GM12878 (cell line): Measurements from ENCODE around the gene LRRC8B. TPM values are rescaled to one million over a fixed set of nuclear protein-coding genes. Genes with fewer than 3 reads are reported as not detected.

Experiments
- ATAC-seq: fragments of 200-7000 bp; cut with Tn5 transposase; 3 replicates; pipeline ENCODE4 v1.9.1; 2020; ENCODE audit warnings: mild to moderate bottlenecking, moderate library complexity
- BruUV-seq: library from RNA; stranded (reverse); fragments of 400-500 nt; replicated peaks from 2 replicates; lab custom pipeline; 2021; lab: Mats Ljungman, UMichigan
- CTCF ChIA-PET: fragments of 300-600 bp; sonication (Branson Sonifier 250); formaldehyde crosslinking; extraction: SDS; loops from one replicate; lab custom pipeline; 2021; ENCODE audit warnings: inconsistent platforms; lab: Yijun Ruan, JAX
- POLR2A ChIA-PET: fragments of 350-600 bp; formaldehyde crosslinking; extraction: SDS; loops from one replicate; lab custom pipeline; 2021; ENCODE audit warnings: inconsistent platforms; lab: Charles Lee
- RAD21 ChIA-PET: fragments of 300-600 bp; sonication (Branson Sonifier 250); formaldehyde crosslinking; loops from one replicate; lab custom pipeline; 2023; ENCODE audit warnings: antibody characterized with exemption; ENCODE audit not compliant: unreplicated experiment; lab: Charles Lee
- SMC1A ChIA-PET: fragments of 300-600 bp; sonication (Branson Sonifier 250); formaldehyde crosslinking; loops from one replicate; lab custom pipeline; 2023; ENCODE audit not compliant: unreplicated experiment, uncharacterized antibody; lab: Charles Lee
- DNase-seq: peaks from one replicate; pipeline ENCODE4 v3.0.0-alpha.2; 2011; ENCODE audit warnings: low read depth, low spot score
- FAIRE-seq: peaks from 3 replicates; lab custom pipeline; 2011; peaks lifted over from hg19 to GRCh38; lab: Jason Lieb, UNC
- H2AFZ ChIP-seq: 2 replicates; pipeline ENCODE4 v1.6.0; 2011; ENCODE audit warnings: low read depth, low read length, control low read depth; ENCODE audit not compliant: control insufficient read depth
- H3K27ac ChIP-seq: 2 replicates; pipeline ENCODE4 v1.5.1; 2011; ENCODE audit warnings: control low read depth; ENCODE audit not compliant: control insufficient read depth, insufficient read depth
- H3K27me3 ChIP-seq, 2 experiments: replicated peaks in 1 of 2; 2 replicates each; pipeline versions ENCODE4 v1.6.0 to v1.6.1; 2011; ENCODE audit warnings: low read length in 1 of 2; ENCODE audit not compliant: control insufficient read depth in 2 of 2, insufficient read depth in 2 of 2
- H3K36me3 ChIP-seq, 2 experiments: 2 replicates each; pipeline ENCODE4 v1.5.1; 2011; ENCODE audit warnings: low read length in 1 of 2; ENCODE audit not compliant: control insufficient read depth in 2 of 2, insufficient read depth in 2 of 2
- H3K4me1 ChIP-seq: 2 replicates; pipeline ENCODE4 v1.6.1; 2011; ENCODE audit warnings: mild to moderate bottlenecking, low read length, moderate library complexity, mixed read lengths; ENCODE audit not compliant: control insufficient read depth, insufficient read depth
- H3K4me2 ChIP-seq: 2 replicates; pipeline ENCODE4 v1.6.0; 2011; ENCODE audit warnings: control low read depth; ENCODE audit not compliant: control insufficient read depth, insufficient read depth
- H3K4me3 ChIP-seq: fragments of 200-600 bp; sonication (generic); 2 replicates; pipeline ENCODE4 v1.5.1; 2016
- H3K79me2 ChIP-seq: 2 replicates; pipeline ENCODE4 v1.6.0; 2011; ENCODE audit warnings: low read length; ENCODE audit not compliant: control insufficient read depth, insufficient read depth
- H3K9ac ChIP-seq: 2 replicates; pipeline ENCODE4 v1.8.0; 2011; ENCODE audit warnings: low read length, control low read depth, mixed read lengths; ENCODE audit not compliant: control insufficient read depth, insufficient read depth
- H3K9me3 ChIP-seq: replicated peaks from 3 replicates; pipeline ENCODE4 v1.5.1; 2011; ENCODE audit warnings: mild to moderate bottlenecking, low read length; ENCODE audit not compliant: control insufficient read depth, insufficient read depth
- H4K20me1 ChIP-seq: 2 replicates; pipeline ENCODE4 v1.6.0; 2011; ENCODE audit not compliant: control insufficient read depth, insufficient read depth
- JUNB ChIP-seq: IDR thresholded peaks from 2 replicates; pipeline ENCODE4 v1.6.1; 2016; ENCODE audit warnings: antibody characterized with exemption, mild to moderate bottlenecking
- NFIC ChIP-seq: IDR thresholded peaks from 2 replicates; pipeline ENCODE4 v1.6.1; 2012; ENCODE audit warnings: low read depth, mild to moderate bottlenecking, inconsistent platforms, low read length, moderate library complexity
- PKNOX1 ChIP-seq: fragments of 450-650 bp; IDR thresholded peaks from 2 replicates; pipeline ENCODE4 v1.6.1; 2016; ENCODE audit warnings: mild to moderate bottlenecking
- RELB ChIP-seq: fragments of 450-650 bp; IDR thresholded peaks from 2 replicates; pipeline ENCODE4 v1.6.1; 2017; ENCODE audit warnings: low read depth, mild to moderate bottlenecking, moderate library complexity
- in situ Hi-C: fragments of 300-500 bp; cut with MboI; formaldehyde crosslinking; loops from 9 replicates; pipeline ENCODE4 v1.14.3; 2018; ENCODE audit warnings: mixed read lengths
- intact Hi-C: fragments of 100-400 bp; cut with micrococcal nuclease; formaldehyde crosslinking; loops from one replicate; pipeline ENCODE4 v1.14.2; 2022; ENCODE audit not compliant: unreplicated experiment
- polyA plus RNA-seq, 11 experiments: library from polyadenylated mRNA; depleted of rRNA in 4 of 11; unstranded in 6 of 11; stranded (reverse) in 5 of 11; fragments of >200 nt; fragmentation: Nextera tagmentation in 4 of 11; fragmentation: Illumina TruSeq in 1 of 11; extraction: Ambion mirVana in 4 of 11; extraction: Trizol in 1 of 11; gene quantifications; 1 replicate in 1 of 11; 2 replicates in 10 of 11; pipeline versions ENCODE4 v1.2.1 to v1.2.3, GENCODE V29; 2011 to 2016; ENCODE audit warnings: inconsistent platforms in 2 of 11, missing spikeins in 2 of 11, low read depth in 1 of 11
- total RNA-seq, 4 experiments: library from RNA; depleted of rRNA in 3 of 4; stranded (reverse); fragments of >200 nt in 3 of 4; fragmentation: Illumina TruSeq in 1 of 4; extraction: Trizol in 1 of 4; gene quantifications; 2 replicates each; pipeline versions ENCODE4 v1.2.1 to v1.2.3, GENCODE V29; 2013 to 2021

LRRC8B gene
- total and polyA plus RNA-seq, 10 of the 15 experiments (the other 5 are each of a cell fraction or from before 2014, with no cell fraction given) = 1.3 to 9.2 (median 5.4) TPM

GRCh38 chr1:89528382-89528780, 3.8 kb downstream of the LRRC8B start:
- RAD21 ChIA-PET = interaction anchor here (0.9 to 2.2 kb wide), 5 partner anchors 10 to 129 kb away, joined by 3 to 9 read pairs (median 4); no protein-coding TSS in a partner anchor
- Histone ChIP-seq H4K20me1 (no peaks in the 10 kb centered on the region), H3K4me3 (peak overlapping the region; percentile 19; the same call in 1 of the 2 replicates), H3K27me3 (no peaks in the 10 kb centered on the region), H2AFZ (no peak overlapping the region), H3K36me3 (no peaks in the 10 kb centered on the region; a peak in 1 of 4 replicates), H3K9me3 (no peaks in the 10 kb centered on the region; the same call in 2 of the 3 replicates), H3K4me2 (peak overlapping the region; percentile 31), H3K27ac (peak overlapping the region; percentile 6; the same call in 1 of the 2 replicates), H3K79me2 (peaks cover 34% of the 10 kb centered on the region), H3K4me1 (peaks cover 12% of the 10 kb centered on the region; the same call in 1 of the 2 replicates), H3K9ac (no peak overlapping the region)
- peak; percentile 13 for ATAC-seq
- BruUV-seq = no TSS peak
- CTCF ChIA-PET = interaction anchor here (0.7 to 1.8 kb wide), 7 partner anchors 9 to 235 kb away, joined by 3 to 9 read pairs (median 4); no protein-coding TSS in a partner anchor
- in situ Hi-C loops (no loop called here), intact Hi-C loops (no loop called here)
- no peak for FAIRE-seq
- POLR2A ChIA-PET = interaction anchor here (0.6 to 1.3 kb wide), 3 partner anchors 20 to 121 kb away, joined by 3 to 7 read pairs (median 4); no protein-coding TSS in a partner anchor
- SMC1A ChIA-PET = interaction anchor here (0.9 to 3.1 kb wide), 14 partner anchors 9 to 317 kb away, joined by 3 to 20 read pairs (median 5); no protein-coding TSS in a partner anchor
- no peak for DNase-seq
- TF ChIP-seq RELB = no peak
- 0 out of 2 replicates have a peak, but pooled peaks have one; percentile 22 for TF ChIP-seq JUNB
- 0 out of 2 replicates have a peak, but pooled peaks have one; percentile 37 for TF ChIP-seq PKNOX1
- no peak for TF ChIP-seq NFIC
